Liver (tissue), 2 donors: Measurements from ENCODE around the gene MISP.

ENCODE experiments used
- CTCF ChIP-seq: fragments of 150-350 bp; IDR thresholded peaks from 2 replicates; pipeline ENCODE4 v1.5.1; 2017; ENCODE audit warnings: improper control_type of control experiment, low read depth, low read length; ENCODE audit not compliant: missing input control
- FOXA1 ChIP-seq: IDR thresholded peaks from 2 replicates; pipeline ENCODE4 v1.6.1; 2016; ENCODE audit warnings: antibody characterized with exemption
- REST ChIP-seq: IDR thresholded peaks from 2 replicates; pipeline ENCODE4 v1.6.1; 2016; ENCODE audit warnings: antibody characterized with exemption, mild to moderate bottlenecking
- donor health status: healthy.

GRCh38 chr19:772730-773436 is 22.0 kb downstream of the MISP start:
- TF ChIP-seq CTCF (no peak), REST (no peak), FOXA1 (no peak)
